RWPE1 (cell line): ENCODE measurements around the gene EDN1.

Experiments used
- CTCF ChIA-PET: fragments of 350-600 bp; sonication (Branson Sonifier 250); formaldehyde crosslinking; extraction: SDS; loops from one replicate; lab custom pipeline; 2021; lab: Yijun Ruan, JAX
- POLR2A ChIA-PET: fragments of 400-600 bp; formaldehyde crosslinking; extraction: SDS; loops from one replicate; lab custom pipeline; 2020; ENCODE audit warnings: antibody characterized with exemption; ENCODE audit not compliant: low non-redundant PET; lab: Yijun Ruan, JAX
- DNase-seq: peaks from one replicate; pipeline ENCODE4 v3.0.0; 2012; ENCODE audit warnings: low spot score
- H3K27ac ChIP-seq: fragments of 450-650 bp; 2 replicates; pipeline ENCODE4 v1.5.1; 2017
- CTCF ChIP-seq: fragments of 450-650 bp; conservative IDR thresholded peaks from 2 replicates; pipeline ENCODE4 v1.5.1; 2017; ENCODE audit warnings: low read depth, mild to moderate bottlenecking

EDN1 gene

GRCh38 chr6:12336121-12336971, 46.2 kb downstream of the EDN1 start:
- TF ChIP-seq CTCF = no peak
- H3K27ac ChIP-seq = no peak overlapping the region
- ChIA-PET CTCF (no interaction called here), POLR2A (no interaction called here)
- DNase-seq = no peak

GRCh38 chr6:12339022-12339421, 48.9 kb downstream of the EDN1 start:
- ChIA-PET CTCF (no interaction called here), POLR2A (no interaction called here)
- DNase-seq = no peak
- no peak for TF ChIP-seq CTCF
- no peak overlapping the region for H3K27ac ChIP-seq

- DNase-seq = no peak
- ChIA-PET POLR2A (no interaction called here), CTCF (no interaction called here)
- no peak overlapping the region for H3K27ac ChIP-seq
- no peak for TF ChIP-seq CTCF
Measured at GRCh38 chr6:12339808-12340487, 49.8 kb downstream of the EDN1 start.

GRCh38 chr6:12340488-12340818, 50.3 kb downstream of the EDN1 start:
- no peak for TF ChIP-seq CTCF
- H3K27ac ChIP-seq = no peak overlapping the region
- ChIA-PET POLR2A (no interaction called here), CTCF (no interaction called here)
- DNase-seq = no peak

- no peak for TF ChIP-seq CTCF
- ChIA-PET CTCF (no interaction called here), POLR2A (no interaction called here)
- no peak overlapping the region for H3K27ac ChIP-seq
- no peak for DNase-seq
Measured at GRCh38 chr6:12342664-12343063, 52.5 kb downstream of the EDN1 start.

- DNase-seq = no peak
- no peak for TF ChIP-seq CTCF
- H3K27ac ChIP-seq = no peak overlapping the region
- POLR2A ChIA-PET = no interaction called here
- CTCF ChIA-PET = interaction anchor here (0.6 kb wide), 1 partner anchor 137 kb away, joined by 3 read pairs; no protein-coding TSS in a partner anchor
Measured at GRCh38 chr6:12343122-12343439, 52.9 kb downstream of the EDN1 start.
